Measurements from ENCODE around the gene SUMF1. TPM values are rescaled to one million over a fixed set of nuclear protein-coding genes. Genes with fewer than 3 reads are reported as not detected.

SUMF1 gene
- total RNA-seq: 10 to 100 TPM; 29.1 to 65.9 (median 48.0) TPM

GRCh38 chr3:4466741-4467521 is at the start of gene SUMF1:
TSS of gene SUMF1 (minus strand) at chr3:4467269. CDS start at chr3:4467245, 24 bp downstream.
- Histone ChIP-seq H3K9me3 (no peaks in the 10 kb centered on the region), H3K4me1 (peaks cover 8 to 18% (median 8%) of the 10 kb centered on the region in 3 donors), H3K36me3 (no peaks in the 10 kb centered on the region), H3K27ac (peak within 1 kb of the TSS; percentile 89 to 90 (median 90)), H3K4me3 (peak within 1 kb of the TSS; percentile 68 to 91 (median 82)), H3K27me3 (no peaks in the 10 kb centered on the region)
- DNase-seq: peak; percentile 15
- intact Hi-C loops (cut with DNase I): no loop called here
- no peak for TF ChIP-seq CTCF (IDR thresholded peaks at IDR 0.05)
- peak in 2 of 4 donors; percentile 51 to 59 for TF ChIP-seq POLR2A (IDR thresholded peaks at IDR 0.05)
- WGBS, 2 donors: 1 to 2% methylated on average over 8 to 10 of the region's 47 CpGs

- intact Hi-C loops (cut with DNase I): no loop called here
- no peak for TF ChIP-seq CTCF (IDR thresholded peaks at IDR 0.05)
- TF ChIP-seq POLR2A (IDR thresholded peaks at IDR 0.05): no peak
- Histone ChIP-seq H3K27me3 (no peaks in the 10 kb centered on the region), H3K4me3 (no peak overlapping the region), H3K4me1 (peaks cover 0 to 54% (median 2%) of the 10 kb centered on the region in 3 donors), H3K36me3 (no peaks in the 10 kb centered on the region), H3K9me3 (no peaks in the 10 kb centered on the region), H3K27ac (peak overlapping the region in 1 of 4 donors; percentile 1)
- WGBS, 2 donors: 48 to 66% methylated on average over 7 of the region's 7 CpGs
- no peak for DNase-seq
Measured at GRCh38 chr3:4515916-4516579, 49.0 kb upstream of the SUMF1 start.

GRCh38 chr3:4514916-4515315 is 47.8 kb upstream of the SUMF1 start:
- WGBS, 2 donors: 68 to 74% methylated on average over 1 of the region's 1 CpG
- intact Hi-C loops (cut with DNase I): no loop called here
- H3K4me1 ChIP-seq: peaks cover 0 to 54% (median 2%) of the 10 kb centered on the region in 3 donors
- H3K9me3 ChIP-seq: no peaks in the 10 kb centered on the region
- no peak for TF ChIP-seq CTCF (IDR thresholded peaks at IDR 0.05)
- TF ChIP-seq POLR2A (IDR thresholded peaks at IDR 0.05): no peak
- H3K27me3 ChIP-seq: no peaks in the 10 kb centered on the region
- H3K27ac ChIP-seq: no peak overlapping the region
- H3K4me3 ChIP-seq: no peak overlapping the region
- no peaks in the 10 kb centered on the region for H3K36me3 ChIP-seq
- DNase-seq: no peak

- TF ChIP-seq POLR2A (IDR thresholded peaks at IDR 0.05) (no peak), CTCF (IDR thresholded peaks at IDR 0.05) (no peak)
- H3K9me3 ChIP-seq: no peaks in the 10 kb centered on the region
- 88 to 96% methylated on average over 5 of the region's 5 CpGs for WGBS, 2 donors
Measured at GRCh38 chr3:4514321-4514720, 47.3 kb upstream of the SUMF1 start.

More at GRCh38 chr3:4514321-4514720, 47.3 kb upstream of the SUMF1 start:
- Histone ChIP-seq H3K36me3 (no peaks in the 10 kb centered on the region), H3K4me1 (peaks cover 0 to 49% (median 2%) of the 10 kb centered on the region in 3 donors), H3K4me3 (no peak overlapping the region), H3K27me3 (no peaks in the 10 kb centered on the region), H3K27ac (no peak overlapping the region)
- no peak for DNase-seq
- intact Hi-C loops (cut with DNase I): no loop called here
